Endometrial microvascular endothelial cells (primary cell): ENCODE measurements around the gene PRMT3. TPM values are rescaled to one million over a fixed set of nuclear protein-coding genes. Genes with fewer than 3 reads are reported as not detected.
"Not testable (repeated sequence)": the region's sequence is repeated elsewhere in the genome, so short reads cannot be mapped to it uniquely, and the experiment has no call there.

Source experiments
- in situ Hi-C: cut with HindIII; loops from 2 replicates; pipeline ENCODE4 v1.10.0; 2017; ENCODE audit warnings: low sequenced_read_pairs, low pct_unique_long_range_greater_than_20kb; ENCODE audit errors: inconsistent ontology term
- total RNA-seq: library from RNA; depleted of rRNA; stranded (reverse); fragments of >200 nt; gene quantifications from one replicate; pipeline ENCODE4 v1.2.3, GENCODE V29; 2015; ENCODE audit errors: inconsistent ontology term

Gene PRMT3
- total RNA-seq, 1 donor from 2014 or later: 19.9 TPM

DNA sequence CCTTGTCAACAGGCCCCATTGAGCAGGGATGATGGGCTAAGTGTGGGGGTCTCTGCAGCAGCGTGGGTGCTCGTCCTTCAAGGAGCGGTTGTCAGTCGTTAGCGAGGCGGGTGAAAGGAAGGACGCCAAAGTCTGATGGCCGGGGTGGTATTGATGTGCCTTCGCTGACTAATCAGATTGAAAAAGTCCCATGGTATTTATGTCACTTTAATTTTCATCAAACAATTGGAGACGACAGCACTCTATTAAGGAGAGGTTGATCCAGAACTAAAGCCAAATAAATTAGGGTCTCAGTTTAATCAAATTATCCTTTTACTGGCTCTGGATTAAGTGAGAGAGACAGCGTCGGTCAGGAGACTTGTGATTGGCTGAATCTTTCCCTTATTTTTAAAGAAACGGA lies 14.4 kb upstream of the PRMT3 start:
- in situ Hi-C loops: no loop called here

DNA sequence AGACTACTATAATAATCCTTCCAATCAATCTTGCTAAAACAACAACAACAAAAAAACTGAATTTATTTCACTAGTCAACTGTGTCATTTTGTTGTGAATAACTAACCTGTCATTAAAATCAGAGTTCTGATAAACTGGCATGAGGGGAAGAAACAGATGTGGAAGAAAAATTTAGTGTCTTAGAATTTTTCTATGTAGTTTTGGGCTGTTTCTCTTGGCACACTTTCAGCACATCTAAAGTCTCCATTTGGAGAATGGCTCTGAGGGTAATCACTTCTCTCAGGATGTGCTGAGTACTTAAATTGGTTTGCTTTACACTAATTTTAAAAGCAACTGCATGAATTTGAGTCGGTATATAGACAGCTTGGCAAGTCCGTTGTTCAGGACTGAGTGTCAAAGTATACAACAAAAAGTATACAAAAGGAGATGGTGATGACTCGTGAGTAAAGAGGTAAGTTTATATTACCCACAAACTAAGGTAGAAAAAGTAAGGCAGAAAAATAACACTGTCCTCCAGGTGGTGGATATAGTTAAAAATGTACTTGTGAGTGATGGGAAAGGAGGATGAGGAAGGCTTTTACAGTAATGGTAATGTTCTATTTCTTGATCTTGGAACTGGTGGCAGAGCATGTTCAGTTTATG lies 13.8 kb upstream of the PRMT3 start:
- in situ Hi-C loops: no loop called here

DNA sequence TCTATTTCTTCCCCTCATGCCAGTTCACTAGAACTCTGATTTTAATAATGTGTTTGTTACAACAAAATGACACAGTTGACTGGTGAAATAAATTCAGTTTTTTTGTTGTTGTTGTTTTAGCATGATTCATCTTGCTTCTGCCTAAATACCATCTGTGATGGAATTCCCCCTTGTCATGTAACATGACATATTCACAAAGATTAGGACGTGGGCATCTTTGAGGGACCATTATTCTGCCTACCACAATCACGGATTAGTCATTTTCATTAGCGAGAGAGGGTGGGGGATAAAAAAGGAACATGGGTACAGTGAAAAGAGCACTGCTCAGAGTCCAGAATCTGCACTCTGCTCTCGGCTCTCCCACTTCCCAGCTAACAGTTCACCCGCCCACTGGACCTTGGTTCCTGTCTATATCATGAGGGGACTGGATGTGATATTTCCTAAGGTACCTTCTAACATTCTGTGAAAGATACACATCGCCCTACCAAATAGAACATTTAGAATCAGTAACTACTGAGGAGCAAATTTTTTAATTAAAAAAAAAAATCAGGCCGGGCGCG lies 12.7 kb upstream of the PRMT3 start:
- in situ Hi-C loops: no loop called here

DNA sequence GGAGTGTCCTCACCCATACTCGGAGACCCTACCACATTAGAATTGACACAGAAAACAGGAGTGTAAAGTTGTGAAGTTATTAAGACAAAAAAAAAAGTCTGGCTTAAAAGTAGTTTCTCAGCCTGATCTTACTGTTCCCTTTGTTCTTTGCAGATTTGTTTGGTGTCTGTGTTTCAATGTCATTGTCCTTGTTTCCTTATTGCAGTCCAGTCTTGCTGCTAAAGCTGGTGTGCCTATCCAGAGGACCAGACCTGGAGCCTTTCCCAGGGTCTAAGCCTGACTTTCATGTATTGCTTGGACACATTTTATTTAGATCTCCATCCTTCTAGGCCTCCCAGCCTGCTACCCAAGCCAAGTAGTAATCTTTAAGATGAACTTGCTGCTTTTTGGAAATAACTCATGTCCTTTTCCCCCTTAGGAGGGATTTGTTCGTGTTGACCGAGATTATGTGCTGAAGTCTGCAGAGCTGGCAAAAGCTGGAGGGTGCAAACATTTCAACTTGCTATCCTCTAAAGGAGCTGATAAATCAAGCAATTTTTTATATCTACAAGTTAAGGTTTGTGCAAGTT lies 11.3 kb upstream of the PRMT3 start:
- in situ Hi-C loops: no loop called here

DNA sequence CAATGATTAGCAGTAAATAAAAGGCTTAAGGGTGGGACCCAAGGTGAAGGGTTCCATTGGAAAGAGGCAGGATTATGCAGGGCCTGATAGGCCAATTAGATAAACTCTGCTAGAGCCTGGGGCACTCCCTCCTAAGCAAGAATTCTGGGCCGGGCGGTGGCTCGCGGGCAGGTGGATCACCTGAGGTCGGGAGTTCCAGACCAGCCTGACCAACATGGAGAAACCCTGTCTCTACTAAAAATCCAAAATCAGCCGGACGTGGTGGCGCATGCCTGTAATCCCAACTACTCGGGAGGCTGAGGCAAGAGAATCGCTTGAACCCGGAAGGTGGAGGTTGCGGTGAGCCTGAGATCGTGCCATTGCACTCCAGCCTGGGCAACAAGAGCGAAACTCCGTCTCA lies 1.5 kb upstream of the PRMT3 start:
- in situ Hi-C loops: not testable (repeated sequence)

DNA sequence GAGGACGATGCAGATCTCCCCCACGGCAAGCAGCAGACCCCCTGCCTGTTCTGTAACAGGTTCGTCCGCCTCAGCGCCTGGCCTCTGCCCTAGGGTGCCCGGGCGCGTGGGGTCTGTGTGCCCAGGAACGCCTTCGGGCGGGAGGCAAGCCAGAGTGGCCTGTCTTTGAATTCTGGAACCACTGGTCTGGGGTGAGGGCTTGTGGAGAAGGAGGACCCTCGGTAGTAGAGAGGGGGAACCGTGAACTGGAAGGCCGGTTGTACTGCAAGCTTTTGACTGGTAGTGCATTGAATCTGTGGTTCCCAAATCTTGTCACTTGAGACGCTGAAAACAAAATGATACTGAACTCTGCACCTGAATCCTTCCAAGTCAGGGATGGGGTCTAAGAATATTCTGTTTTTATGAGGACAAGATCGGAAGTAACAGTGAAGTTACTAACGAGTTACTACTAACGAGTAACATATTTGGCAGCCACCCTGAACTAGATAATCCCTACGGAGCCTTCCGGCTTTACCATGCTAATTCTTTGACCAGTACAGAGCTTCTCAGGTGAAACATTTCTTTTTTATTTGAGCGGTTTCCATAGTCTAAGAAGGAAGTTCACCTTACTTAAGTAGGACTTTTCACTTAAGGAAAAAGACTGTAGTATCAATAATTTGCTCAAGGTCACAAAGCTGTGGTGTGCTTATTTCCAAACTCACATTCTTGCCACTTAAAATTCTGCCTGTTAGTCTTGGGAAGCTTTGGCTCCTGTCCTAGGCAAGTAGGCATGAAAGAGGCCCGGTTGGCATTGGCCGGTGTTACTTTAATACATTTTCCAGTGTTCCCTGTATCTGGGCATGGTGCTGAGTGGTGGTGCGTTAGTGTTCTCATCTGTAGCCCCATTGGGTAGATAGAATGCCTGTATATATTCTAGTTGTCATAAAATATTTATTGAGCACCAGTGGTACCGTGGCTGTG lies 860 bp downstream of the PRMT3 start:
- in situ Hi-C loops: no loop called here

DNA sequence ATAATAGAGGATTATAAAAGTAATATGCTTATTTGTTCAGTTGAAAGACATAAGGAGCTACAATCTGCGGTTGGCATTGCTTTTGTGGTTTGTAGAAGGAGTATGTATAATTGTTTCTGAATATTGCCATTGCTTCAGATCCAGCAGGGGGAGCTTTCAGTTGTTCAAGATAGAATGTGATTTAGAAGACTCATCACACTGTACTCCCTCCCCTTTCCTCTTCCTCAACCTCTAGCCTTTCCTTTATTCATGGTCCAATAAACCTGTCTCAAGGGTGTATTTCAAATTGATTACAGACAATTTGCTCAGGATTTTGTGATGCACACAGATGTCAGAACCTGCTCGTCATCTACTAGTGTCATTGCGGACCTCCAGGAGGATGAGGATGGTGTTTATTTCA lies 9.8 kb downstream of the PRMT3 start:
- in situ Hi-C loops: no loop called here

DNA sequence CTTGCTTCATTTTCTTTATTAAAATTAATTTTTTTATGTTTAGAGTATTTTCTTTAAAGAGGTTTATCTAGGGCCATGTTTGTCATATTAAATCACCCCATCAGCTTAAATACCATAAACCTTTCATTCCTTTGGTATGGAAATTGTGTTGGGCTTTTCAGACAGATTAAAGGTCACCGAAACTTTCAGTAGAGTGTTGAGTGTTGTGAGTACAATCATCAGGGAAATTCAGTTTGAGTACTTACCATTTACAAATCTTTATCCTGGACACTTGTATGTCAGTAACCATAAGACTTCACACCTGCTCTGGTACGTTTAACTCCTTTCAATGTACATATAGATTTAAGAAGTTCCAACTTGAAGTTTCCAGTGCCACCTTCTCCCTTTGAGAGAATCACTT lies 12.0 kb downstream of the PRMT3 start:
- in situ Hi-C loops: no loop called here

DNA sequence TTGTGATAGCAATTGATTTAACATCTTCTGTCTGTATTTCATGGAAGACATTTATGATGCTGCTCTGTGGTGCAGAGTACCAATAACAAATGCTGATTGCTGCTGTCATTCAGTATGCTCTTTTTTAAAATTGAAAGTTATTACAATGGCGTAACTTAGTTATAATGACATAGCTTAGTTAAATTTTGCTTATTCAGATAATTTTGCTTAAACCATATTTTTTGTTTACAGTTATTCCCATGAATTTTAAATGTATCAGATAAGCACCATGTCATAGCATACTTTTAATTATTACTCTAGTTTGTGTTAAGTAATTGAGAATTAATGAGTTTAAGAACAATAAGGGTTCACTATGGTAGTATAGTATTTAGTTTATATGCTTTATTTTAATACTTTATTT lies 15.5 kb downstream of the PRMT3 start:
- in situ Hi-C loops: no loop called here

DNA sequence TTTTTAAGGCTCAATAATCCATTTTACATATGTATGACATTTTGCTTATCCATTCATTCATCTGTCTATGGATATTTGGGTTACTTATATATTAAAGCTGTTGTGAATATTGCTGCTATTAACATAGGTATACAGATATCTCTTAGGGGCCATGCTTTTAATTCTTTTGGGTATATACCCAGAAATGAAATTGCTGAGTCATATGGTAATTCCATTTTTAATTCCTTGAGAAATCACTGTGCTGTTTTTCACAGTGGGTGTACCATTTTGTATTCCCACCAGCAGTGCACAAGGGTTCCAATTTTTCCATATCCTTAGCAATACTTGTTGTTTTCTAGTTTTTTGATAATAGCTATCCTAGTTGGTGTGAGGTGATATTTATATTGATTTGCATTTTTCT lies 19.0 kb downstream of the PRMT3 start:
- in situ Hi-C loops: no loop called here

DNA sequence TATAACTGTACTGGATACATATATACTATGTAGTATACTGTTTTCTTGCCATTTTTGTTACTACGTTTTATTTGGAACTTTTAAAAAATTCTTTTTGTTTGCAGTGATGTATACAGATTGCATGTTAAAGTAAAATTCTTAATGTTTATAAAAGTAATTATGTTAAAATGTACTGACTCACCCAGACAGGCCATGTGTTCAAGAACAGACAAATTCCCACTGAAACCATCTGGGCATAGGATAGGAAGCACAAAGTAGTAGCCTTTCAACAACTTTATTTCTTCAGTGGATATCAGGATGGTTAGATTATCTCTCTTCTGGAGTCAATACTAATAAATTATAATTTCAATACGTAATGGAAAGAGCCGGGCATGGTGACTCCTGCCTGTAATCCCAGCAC lies 19.8 kb downstream of the PRMT3 start:
- in situ Hi-C loops: no loop called here

DNA sequence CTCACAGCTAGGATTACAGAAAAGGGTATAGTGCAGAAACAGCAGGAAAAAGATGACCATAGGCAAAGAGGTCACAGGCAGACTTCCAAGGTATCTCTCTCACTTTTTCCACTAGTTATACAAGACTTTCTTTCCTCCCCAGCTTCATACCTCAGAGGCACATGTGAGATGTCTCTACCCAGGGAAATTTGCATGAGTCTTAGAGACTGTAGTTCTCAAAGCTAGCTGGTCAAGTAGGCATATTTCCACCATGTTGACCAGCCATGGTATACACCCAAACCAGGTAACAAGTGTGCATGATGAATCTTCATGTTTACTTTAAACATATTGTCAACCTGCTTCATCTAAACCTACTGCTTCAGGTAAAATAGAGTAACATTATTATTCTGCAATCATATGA lies 27.9 kb downstream of the PRMT3 start:
- in situ Hi-C loops: no loop called here

DNA sequence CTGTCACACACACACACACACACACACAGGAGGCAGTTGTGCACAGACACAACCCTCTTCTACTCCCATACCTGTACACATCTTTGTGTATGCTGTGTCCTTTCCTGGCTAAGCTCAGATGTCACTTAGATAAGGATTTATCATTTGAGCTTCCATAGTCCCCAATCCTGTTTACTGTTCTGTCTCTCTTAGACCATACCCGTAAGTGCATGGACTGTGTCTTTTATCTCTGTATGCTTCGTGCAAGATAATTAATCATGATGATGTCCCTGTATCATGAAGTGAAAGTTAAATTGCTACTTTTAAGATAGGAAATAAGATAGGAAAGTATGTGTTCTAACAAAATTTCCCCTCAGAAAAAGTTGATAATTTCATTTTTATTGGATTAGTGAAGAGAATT lies 30.3 kb downstream of the PRMT3 start:
- in situ Hi-C loops: no loop called here

DNA sequence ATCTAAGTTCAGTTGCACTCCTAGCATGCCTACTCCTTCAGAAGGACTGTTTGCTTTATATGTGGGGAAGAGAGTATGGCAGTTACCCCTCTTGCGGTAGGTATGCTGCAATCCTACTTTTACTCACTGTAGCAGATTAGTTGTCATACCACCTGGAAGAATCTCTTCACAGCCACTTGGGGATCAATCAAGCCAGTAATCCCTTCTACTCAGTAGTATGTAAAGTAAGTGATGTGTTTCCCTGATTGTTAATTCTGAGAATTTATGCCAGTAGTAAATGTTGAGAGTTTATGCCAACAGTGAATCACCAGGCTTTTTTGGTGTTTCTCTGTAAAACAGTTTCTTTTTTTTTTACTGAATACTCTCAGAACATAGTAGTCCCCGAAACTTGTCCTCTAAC lies 34.4 kb downstream of the PRMT3 start:
- in situ Hi-C loops: no loop called here

DNA sequence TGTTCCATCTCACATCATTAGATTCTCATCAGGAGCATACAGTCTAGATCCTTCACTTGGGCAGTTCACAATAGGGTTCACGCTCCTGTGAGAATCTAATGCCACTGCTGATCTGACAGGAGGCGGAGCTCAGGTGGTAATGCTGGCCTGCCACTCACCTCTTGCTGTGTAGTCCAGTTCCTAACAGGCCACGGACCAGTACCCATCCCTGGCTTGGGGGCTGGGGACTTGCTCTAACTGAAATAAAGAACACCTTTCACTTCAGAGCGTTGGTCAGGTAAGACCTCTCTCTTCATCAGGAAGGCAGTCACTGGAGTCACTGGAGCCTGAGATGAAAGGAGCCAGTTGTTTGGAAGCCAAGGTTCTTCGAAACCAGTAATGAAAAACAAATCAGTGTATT lies 41.7 kb downstream of the PRMT3 start:
- in situ Hi-C loops: no loop called here

DNA sequence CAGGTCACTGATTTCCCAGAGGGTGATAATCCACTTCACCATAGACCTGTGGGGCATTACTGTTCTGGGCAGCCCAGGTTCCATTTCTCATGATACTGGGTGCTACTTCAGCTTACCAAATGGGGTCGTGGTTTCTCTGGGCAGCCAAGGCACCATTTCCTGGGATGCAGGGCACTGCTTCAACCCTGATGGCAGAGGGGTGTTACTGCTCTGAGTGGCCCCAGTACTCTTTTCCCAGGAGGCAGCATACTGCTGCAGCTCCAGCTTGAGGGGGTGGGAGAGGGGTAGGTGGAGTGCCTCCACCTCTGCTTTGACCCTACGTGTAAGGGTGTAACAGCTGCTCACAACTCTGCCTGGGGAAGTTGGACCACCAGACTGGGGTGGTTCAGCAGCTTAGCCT lies 51.1 kb downstream of the PRMT3 start:
- in situ Hi-C loops: no loop called here

DNA sequence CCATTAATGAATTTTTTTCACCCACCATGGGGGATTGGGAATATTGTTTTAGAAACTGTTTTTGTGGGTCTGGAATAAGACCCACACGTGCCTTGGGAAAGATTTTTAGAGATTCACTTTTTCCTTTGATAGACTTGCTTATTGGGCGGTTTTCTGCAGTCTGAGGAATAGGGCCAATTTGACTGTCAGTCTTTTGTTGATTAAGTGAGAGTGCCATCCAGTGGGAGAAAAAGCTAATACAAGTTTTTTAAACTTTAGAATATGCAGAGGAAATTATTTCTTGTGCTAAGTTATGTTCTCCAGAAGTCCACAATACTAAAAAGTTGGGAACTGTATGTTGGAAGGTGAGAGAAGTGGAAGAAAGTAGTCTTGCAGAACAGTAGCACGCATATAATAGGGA lies 56.1 kb downstream of the PRMT3 start:
- in situ Hi-C loops: no loop called here

DNA sequence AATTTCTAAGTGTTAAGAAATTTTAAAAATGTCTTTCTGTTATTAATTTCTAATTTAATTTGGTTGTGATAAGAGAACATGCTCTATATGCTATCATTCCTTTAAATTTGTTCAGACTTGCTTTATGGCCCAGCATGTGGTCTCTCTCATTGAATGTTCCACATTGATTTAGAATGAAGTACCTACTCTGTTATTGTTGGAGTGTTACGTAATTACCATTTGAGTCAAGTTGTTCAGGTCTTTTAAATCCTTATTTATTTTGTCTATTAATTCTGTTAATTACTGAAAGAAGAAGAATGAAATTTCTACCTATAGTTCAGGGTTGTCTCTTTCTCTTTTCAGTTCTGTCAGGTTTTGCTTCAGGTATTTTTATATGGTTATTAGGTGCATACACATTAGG lies 57.0 kb downstream of the PRMT3 start:
- in situ Hi-C loops: no loop called here

DNA sequence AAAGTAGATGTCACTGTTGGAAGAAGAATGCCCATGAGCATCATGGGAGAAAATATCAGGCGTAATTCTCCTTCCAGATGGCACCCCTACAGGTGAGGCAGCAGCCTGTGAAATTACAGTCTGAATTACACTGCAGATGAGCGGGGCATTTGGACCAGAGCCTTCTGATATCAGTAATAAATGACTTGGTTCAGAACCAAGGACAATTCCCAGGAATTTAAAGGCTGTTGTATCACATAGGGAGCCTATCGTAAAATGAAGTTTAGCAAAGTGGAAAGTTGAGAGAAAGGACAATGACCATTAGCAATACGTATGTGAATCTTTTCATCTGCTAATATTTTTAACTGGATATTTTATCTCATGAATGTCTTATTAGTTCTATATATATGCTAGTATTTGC lies 61.3 kb downstream of the PRMT3 start:
- in situ Hi-C loops: no loop called here

DNA sequence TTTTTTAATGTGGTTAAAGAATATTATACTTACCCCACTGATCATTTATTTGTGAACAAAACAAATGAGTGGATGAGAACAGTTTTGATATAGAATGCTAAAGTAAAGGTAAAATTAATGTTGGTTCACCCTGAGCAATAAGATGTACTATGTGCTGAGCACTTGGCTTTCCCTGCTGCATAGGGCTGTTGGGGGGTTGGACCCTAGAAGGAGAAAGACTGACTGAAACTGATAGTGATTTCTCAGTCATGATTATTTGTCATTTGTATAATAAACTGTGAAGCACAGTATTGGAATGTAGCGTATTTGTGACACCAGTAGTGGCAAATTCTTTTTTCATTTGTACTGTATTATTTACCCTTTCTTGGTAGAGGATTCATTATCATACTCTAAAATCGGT lies 63.3 kb downstream of the PRMT3 start:
- in situ Hi-C loops: no loop called here
